HG03175 (cell line): ENCODE data around the gene EPAS1.

Source experiments
- ATAC-seq: cut with Tn5 transposase; IDR thresholded peaks from one replicate; pipeline ENCODE4 v1.9.1; 2021; ENCODE audit warnings: mild to moderate bottlenecking, moderate library complexity; ENCODE audit not compliant: unreplicated experiment

EPAS1 gene

DNA sequence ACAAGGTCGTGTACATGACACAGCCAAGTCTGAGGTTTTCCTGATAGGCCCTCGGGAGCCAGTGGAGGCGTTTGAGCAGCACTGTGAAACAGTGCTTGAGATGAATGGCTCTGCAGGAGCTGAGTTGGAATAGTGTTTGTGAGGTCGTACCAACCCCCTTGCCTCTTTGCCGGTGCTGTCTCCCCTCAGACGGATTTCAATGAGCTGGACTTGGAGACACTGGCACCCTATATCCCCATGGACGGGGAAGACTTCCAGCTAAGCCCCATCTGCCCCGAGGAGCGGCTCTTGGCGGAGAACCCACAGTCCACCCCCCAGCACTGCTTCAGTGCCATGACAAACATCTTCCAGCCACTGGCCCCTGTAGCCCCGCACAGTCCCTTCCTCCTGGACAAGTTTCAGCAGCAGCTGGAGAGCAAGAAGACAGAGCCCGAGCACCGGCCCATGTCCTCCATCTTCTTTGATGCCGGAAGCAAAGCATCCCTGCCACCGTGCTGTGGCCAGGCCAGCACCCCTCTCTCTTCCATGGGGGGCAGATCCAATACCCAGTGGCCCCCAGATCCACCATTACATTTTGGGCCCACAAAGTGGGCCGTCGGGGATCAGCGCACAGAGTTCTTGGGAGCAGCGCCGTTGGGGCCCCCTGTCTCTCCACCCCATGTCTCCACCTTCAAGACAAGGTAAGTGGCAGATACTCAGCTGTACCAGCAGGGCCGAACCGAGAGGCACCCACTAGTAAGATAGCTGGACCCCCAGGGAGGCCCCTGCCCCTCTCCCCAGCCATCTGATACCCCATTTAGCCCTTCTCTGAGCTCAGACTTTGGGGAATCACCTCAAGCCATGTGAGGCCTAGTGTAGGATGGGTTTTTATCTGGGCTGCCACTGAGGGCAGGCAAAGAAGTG is 83.1 kb downstream of the EPAS1 start:
- no peak for ATAC-seq

- ATAC-seq: no peak
Measured at GRCh38 chr2:46381263-46381849, 84.1 kb downstream of the EPAS1 start.

- no peak for ATAC-seq
Measured at GRCh38 chr2:46381871-46382270, 84.7 kb downstream of the EPAS1 start.

- ATAC-seq: no peak
Measured at GRCh38 chr2:46382331-46383112, 85.3 kb downstream of the EPAS1 start.

- ATAC-seq: no peak
Measured at GRCh38 chr2:46383113-46383395, 85.8 kb downstream of the EPAS1 start.

DNA sequence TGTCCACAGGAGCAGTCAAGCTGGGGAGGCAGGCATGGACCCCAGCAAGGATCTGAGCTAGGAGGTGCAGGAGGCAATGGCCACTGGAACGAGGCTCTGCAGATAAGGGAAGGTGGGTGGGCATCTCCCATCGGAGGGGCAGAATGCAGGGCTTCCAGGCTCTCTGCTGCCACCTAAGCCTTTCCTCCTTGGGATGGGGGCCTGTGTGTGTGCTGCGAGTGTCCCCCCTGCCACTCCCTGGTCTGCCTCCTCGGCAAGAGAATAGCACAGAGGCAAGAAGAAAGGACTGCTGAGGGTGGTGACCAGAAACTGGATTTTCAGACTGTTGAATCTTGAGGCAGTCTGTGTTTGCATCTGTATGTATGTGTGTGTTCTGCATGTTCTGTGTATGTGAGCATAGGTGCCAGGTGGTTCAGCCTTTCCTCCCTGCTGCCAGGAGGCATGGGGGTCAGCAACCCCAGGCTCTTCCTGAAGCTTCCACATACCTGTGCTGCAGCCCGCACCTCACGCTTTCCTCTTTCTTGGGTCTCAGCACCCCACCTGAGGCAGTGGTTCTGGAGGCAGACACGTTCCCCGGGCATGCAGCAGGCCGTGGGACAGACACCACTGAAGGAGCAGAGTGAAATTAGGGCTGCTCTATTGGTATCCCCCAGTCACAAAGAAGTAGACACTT is 86.7 kb downstream of the EPAS1 start:
- ATAC-seq: no peak

DNA sequence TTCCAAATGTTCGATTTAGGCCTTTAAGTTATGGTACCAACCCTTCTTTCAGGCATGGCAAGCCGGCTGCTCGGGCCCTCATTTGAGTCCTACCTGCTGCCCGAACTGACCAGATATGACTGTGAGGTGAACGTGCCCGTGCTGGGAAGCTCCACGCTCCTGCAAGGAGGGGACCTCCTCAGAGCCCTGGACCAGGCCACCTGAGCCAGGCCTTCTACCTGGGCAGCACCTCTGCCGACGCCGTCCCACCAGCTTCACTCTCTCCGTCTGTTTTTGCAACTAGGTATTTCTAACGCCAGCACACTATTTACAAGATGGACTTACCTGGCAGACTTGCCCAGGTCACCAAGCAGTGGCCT is 87.2 kb downstream of the EPAS1 start:
- ATAC-seq: no peak

DNA sequence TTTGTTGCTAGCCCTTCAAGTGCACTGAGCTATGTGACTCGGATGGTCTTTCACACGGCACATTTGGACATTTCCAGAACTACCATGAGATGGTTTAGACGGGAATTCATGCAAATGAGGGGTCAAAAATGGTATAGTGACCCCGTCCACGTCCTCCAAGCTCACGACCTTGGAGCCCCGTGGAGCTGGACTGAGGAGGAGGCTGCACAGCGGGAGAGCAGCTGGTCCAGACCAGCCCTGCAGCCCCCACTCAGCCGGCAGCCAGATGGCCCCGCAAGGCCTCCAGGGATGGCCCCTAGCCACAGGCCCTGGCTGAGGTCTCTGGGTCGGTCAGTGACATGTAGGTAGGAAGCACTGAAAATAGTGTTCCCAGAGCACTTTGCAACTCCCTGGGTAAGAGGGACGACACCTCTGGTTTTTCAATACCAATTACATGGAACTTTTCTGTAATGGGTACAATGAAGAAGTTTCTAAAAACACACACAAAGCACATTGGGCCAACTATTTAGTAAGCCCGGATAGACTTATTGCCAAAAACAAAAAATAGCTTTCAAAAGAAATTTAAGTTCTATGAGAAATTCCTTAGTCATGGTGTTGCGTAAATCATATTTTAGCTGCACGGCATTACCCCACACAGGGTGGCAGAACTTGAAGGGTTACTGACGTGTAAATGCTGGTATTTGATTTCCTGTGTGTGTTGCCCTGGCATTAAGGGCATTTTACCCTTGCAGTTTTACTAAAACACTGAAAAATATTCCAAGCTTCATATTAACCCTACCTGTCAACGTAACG is 88.8 kb downstream of the EPAS1 start:
- ATAC-seq: no peak

DNA sequence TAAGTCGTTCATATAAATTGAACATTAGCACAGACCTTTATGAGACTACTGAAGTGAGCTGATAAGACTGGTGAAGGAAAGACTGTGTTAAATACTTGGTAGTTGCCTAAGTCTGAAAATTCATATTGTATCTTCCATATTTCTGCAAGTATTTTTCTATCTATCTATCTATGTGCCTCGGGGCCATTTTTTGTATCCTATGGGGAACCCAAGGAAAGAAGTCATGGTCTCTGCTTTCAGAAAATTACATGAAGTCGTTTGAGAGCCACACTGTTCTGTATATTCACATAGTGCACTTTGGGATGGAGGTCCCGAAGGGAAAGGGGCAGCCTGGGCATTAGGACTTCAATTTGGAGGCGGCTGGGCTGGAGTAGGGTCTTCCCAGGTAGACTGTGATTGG is 89.6 kb downstream of the EPAS1 start:
- no peak for ATAC-seq

DNA sequence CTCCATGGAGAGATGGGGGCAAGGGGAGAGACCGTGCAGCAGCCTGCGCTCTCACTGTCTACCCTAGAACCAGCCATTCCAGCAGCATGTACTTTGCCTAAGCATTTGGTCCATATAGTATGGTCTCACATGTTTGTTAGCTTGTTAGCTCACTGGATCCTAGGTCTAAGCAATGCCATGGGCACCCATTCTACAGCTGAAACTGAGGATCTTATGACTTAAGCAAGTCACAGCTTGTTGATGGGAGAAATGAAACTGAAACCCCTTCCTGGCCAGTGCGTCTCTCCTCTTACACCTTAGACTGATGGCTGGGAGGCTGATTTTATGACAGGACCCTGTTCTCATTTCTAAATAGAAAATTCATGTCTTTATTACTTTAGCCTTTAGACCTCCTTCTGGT is 90.1 kb downstream of the EPAS1 start:
- no peak for ATAC-seq

DNA sequence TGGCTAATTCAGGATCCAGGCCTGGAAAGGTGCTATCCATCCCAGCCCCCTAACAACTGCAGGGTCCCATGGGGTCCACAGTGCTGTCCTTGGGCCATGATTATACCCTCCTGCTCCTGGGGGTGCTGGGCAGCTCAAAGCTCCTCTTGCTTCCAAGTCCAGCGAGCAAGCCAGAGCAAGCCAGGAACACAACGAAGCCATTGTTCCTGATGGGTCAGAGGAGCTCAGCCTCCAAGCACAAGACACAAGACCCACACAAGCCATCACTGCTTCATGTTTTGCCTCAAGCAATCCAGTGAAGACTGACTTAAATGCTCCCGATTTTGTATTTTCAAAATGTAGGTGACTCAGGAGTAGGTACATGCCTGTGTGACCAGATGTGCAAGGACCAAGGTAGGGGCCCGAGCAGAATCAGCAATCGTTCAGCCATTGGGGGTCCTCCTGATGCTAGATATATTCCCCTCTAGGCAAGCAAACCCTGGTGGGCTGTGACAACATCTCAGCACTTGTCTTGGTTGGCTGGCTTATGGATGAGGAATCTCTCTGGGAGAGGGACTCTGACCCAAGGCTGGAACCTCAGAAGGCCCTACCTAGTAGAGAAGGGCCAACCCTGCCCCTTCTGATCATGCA is 90.8 kb downstream of the EPAS1 start:
- no peak for ATAC-seq

GRCh38 chr2:46388881-46389280 is 91.7 kb downstream of the EPAS1 start:
- ATAC-seq: no peak

DNA sequence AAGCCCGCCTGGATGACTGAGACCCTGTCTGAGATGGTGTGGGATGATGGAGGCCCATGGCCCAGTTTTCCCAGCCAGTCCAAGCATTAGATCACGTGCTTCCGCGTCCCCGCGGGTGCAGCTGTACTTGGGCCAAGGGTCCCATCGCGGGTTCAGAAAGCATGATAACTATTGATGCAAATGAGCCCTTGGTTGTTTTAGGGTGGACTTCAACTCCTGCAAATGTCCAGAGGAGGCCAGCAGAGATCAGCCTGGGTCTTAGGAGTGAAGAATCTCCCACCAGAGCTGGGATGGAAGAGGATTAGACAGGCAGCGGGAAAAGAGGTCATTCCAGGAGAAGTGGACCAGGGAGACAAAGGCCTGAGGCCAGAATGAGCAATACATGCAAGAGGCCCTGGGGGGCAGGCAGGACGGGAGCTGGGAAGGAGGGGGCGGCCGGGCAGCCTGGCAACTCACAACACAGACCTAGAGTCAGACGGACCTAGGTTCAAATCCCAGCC is 92.3 kb downstream of the EPAS1 start:
- ATAC-seq: no peak

- ATAC-seq: no peak
Measured at GRCh38 chr2:46390036-46390435, 92.8 kb downstream of the EPAS1 start.

- no peak for ATAC-seq
Measured at GRCh38 chr2:46390901-46391395, 93.7 kb downstream of the EPAS1 start.

GRCh38 chr2:46392561-46393346 is 95.5 kb downstream of the EPAS1 start:
- ATAC-seq: no peak

DNA sequence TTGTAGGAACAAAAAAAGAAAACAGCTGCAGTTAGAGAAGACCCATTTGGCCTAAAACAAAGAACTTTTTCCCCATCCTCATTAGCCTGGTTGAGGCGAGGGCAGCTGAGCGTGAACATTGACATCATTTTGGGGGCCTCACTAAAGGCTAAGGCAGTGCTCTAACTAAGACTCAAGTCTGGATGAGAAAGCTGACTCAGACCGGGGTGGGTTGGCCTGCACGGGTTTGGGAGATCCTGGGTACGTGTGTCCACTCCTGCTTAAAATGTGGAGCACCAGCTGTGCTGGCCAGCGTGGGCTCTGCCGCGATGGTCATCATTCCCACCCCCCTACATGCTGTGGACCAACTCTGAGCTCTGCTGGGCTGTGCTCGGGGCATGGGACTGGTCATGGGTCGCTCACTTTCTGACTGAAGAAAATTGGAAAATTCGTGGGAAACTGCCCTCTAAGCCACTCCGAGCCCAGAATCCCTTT is 96.2 kb downstream of the EPAS1 start:
- no peak for ATAC-seq

GRCh38 chr2:46393865-46394264 is 96.7 kb downstream of the EPAS1 start:
- ATAC-seq: no peak
